Right lobe of liver (tissue), 4 donors: Measurements from ENCODE around the gene PDZD7.

Experiments
- POLR2A ChIP-seq: fragments of 450-650 bp; IDR thresholded peaks from one replicate; pipeline ENCODE4 v1.6.1; 2017; ENCODE audit warnings: antibody characterized with exemption, mild to moderate bottlenecking
- TF ChIP-seq, protein P1 (sequence below), 4 donors: fragments of 200-600 bp in 3 of 4; fragments of 450-650 bp in 1 of 4; IDR thresholded peaks; one replicate each; pipeline versions ENCODE4 v1.5.1 to v1.8.0; 2016 to 2022; ENCODE audit warnings: antibody characterized with exemption in 4 of 4, mild to moderate bottlenecking in 2 of 4
- donor health status: DM: no; HTN: no; CAD: no.
- donor health status: DM: no; HTN: no; CAD: no.
- donor health status: DM: no; HTN: yes; CAD: no.

- TF ChIP-seq, protein P1, sequence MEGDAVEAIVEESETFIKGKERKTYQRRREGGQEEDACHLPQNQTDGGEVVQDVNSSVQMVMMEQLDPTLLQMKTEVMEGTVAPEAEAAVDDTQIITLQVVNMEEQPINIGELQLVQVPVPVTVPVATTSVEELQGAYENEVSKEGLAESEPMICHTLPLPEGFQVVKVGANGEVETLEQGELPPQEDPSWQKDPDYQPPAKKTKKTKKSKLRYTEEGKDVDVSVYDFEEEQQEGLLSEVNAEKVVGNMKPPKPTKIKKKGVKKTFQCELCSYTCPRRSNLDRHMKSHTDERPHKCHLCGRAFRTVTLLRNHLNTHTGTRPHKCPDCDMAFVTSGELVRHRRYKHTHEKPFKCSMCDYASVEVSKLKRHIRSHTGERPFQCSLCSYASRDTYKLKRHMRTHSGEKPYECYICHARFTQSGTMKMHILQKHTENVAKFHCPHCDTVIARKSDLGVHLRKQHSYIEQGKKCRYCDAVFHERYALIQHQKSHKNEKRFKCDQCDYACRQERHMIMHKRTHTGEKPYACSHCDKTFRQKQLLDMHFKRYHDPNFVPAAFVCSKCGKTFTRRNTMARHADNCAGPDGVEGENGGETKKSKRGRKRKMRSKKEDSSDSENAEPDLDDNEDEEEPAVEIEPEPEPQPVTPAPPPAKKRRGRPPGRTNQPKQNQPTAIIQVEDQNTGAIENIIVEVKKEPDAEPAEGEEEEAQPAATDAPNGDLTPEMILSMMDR (IDR thresholded peaks at IDR 0.05), result no peak
- no peak for TF ChIP-seq POLR2A
Measured at GRCh38 chr10:100983868-100984671, 46.9 kb downstream of the PDZD7 start.
